AG09319 (cell line): ENCODE results near the gene SH3BGRL3.

ENCODE experiments used
- DNase-seq: peaks from one replicate; pipeline ENCODE4 v3.0.0-alpha.2; 2010; ENCODE audit warnings: low read depth; ENCODE audit errors: extremely low read depth
- CTCF ChIP-seq: IDR thresholded peaks from 2 replicates; pipeline ENCODE4 v1.5.1; 2011; ENCODE audit warnings: low read depth, mild to moderate bottlenecking, inconsistent platforms, low read length, moderate library complexity

The SH3BGRL3 gene

GRCh38 chr1:26315874-26316850 is 36.3 kb downstream of the SH3BGRL3 start:
- DNase-seq = no peak

GRCh38 chr1:26317146-26317545 is 37.3 kb downstream of the SH3BGRL3 start:
- DNase-seq = no peak
- no peak for TF ChIP-seq CTCF

More at GRCh38 chr1:26315874-26316850, 36.3 kb downstream of the SH3BGRL3 start:
- TF ChIP-seq CTCF = no peak

GRCh38 chr1:26317612-26318337 is 37.9 kb downstream of the SH3BGRL3 start, which contains the start of gene CD52:
Gene CD52, plus strand, starts transcription at chr1:26317958. Its CDS starts 60 bp downstream, at chr1:26318018.
- no peak for TF ChIP-seq CTCF
- DNase-seq = no peak

- DNase-seq = no peak
- TF ChIP-seq CTCF = no peak
Observed at GRCh38 chr1:26318338-26319064, 38.6 kb downstream of the SH3BGRL3 start.

- no peak for DNase-seq
- TF ChIP-seq CTCF = no peak
Observed at GRCh38 chr1:26320896-26321295, 41.0 kb downstream of the SH3BGRL3 start.

GRCh38 chr1:26321315-26322041 is 41.6 kb downstream of the SH3BGRL3 start:
- peak; percentile 59 for DNase-seq
- TF ChIP-seq CTCF = peak; percentile 92
